Measurements from ENCODE around the gene UEVLD.

- TF ChIP-seq, protein P1, sequence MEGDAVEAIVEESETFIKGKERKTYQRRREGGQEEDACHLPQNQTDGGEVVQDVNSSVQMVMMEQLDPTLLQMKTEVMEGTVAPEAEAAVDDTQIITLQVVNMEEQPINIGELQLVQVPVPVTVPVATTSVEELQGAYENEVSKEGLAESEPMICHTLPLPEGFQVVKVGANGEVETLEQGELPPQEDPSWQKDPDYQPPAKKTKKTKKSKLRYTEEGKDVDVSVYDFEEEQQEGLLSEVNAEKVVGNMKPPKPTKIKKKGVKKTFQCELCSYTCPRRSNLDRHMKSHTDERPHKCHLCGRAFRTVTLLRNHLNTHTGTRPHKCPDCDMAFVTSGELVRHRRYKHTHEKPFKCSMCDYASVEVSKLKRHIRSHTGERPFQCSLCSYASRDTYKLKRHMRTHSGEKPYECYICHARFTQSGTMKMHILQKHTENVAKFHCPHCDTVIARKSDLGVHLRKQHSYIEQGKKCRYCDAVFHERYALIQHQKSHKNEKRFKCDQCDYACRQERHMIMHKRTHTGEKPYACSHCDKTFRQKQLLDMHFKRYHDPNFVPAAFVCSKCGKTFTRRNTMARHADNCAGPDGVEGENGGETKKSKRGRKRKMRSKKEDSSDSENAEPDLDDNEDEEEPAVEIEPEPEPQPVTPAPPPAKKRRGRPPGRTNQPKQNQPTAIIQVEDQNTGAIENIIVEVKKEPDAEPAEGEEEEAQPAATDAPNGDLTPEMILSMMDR (IDR thresholded peaks at IDR 0.05; ENCODE audit: insufficient read depth, low read depth, low read length), result no peak
- no peak for TF ChIP-seq EZH2 (IDR thresholded peaks at IDR 0.05; ENCODE audit: insufficient read depth, low read length)
Observed at GRCh38 chr11:18578975-18579598, 9.4 kb downstream of the UEVLD start.

Measured in astrocyte (in vitro differentiated cells and primary cell).